Coronary artery (tissue), 2 donors: ENCODE data around the gene CYB561A3.
"Not testable (repeated sequence)": the region's sequence is repeated elsewhere in the genome, so short reads cannot be mapped to it uniquely, and the experiment has no call there.

ENCODE experiments used
- DNase-seq: peaks from one replicate; pipeline ENCODE4 v3.0.0-alpha.2; 2017; ENCODE audit warnings: low spot score
- H3K27ac ChIP-seq, 2 donors: fragments of 200-600 bp; sonication (generic); one replicate each; pipeline ENCODE4 v1.5.1; 2016 to 2019
- H3K4me3 ChIP-seq: fragments of 200-600 bp; sonication (generic); 2 replicates; pipeline ENCODE4 v1.5.1; 2016; ENCODE audit warnings: mild to moderate bottlenecking, moderate library complexity
- TF ChIP-seq, protein P1 (sequence below): fragments of 200-600 bp; sonication (generic); IDR thresholded peaks from one replicate; pipeline ENCODE4 v1.5.1; 2019; ENCODE audit warnings: antibody characterized with exemption

CYB561A3 gene

DNA sequence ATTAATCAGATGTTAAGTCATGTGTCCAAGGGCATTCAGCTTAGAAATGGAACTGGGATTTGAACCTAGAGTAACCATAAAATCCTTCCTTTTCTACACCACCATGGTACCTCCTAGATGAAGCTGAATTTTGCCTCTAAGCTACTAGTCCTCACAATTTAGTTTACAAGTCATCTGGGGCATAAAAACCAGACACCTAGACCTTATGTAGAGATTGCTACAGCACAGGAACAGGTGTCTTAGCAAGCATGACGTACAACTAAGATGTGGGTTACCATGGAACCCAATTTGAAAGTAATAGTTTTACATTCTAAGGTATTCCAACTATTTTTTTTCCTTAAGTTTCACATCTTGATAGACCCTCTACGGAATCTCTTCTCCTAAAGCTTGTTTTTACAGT, 39.9 kb upstream of the CYB561A3 start:
- no peak overlapping the region for H3K27ac ChIP-seq
- TF ChIP-seq, protein P1, sequence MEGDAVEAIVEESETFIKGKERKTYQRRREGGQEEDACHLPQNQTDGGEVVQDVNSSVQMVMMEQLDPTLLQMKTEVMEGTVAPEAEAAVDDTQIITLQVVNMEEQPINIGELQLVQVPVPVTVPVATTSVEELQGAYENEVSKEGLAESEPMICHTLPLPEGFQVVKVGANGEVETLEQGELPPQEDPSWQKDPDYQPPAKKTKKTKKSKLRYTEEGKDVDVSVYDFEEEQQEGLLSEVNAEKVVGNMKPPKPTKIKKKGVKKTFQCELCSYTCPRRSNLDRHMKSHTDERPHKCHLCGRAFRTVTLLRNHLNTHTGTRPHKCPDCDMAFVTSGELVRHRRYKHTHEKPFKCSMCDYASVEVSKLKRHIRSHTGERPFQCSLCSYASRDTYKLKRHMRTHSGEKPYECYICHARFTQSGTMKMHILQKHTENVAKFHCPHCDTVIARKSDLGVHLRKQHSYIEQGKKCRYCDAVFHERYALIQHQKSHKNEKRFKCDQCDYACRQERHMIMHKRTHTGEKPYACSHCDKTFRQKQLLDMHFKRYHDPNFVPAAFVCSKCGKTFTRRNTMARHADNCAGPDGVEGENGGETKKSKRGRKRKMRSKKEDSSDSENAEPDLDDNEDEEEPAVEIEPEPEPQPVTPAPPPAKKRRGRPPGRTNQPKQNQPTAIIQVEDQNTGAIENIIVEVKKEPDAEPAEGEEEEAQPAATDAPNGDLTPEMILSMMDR: no peak
- no peak overlapping the region for H3K4me3 ChIP-seq
- DNase-seq: no peak

DNA sequence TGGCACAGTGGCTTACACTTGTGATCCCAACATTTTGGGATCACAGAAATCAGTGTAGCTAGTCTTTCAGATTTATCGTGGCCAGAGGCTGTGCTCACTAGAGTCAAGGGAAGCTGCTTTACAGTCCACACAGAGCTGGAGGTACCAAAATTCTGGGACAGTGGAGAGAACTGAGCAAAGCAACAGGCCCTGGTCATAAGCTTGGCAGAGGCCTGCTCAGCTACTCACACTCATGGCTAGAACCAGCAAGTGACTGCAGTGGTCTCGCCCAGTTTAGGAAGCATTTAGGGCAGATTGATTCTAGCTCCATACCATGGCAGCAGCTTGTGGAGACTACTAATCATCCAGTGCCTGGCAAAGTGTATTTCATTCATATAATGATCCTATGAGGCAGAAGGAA, 39.5 kb upstream of the CYB561A3 start:
- H3K4me3 ChIP-seq: no peak overlapping the region
- TF ChIP-seq, protein P1: no peak
- no peak overlapping the region for H3K27ac ChIP-seq
- no peak for DNase-seq

DNA sequence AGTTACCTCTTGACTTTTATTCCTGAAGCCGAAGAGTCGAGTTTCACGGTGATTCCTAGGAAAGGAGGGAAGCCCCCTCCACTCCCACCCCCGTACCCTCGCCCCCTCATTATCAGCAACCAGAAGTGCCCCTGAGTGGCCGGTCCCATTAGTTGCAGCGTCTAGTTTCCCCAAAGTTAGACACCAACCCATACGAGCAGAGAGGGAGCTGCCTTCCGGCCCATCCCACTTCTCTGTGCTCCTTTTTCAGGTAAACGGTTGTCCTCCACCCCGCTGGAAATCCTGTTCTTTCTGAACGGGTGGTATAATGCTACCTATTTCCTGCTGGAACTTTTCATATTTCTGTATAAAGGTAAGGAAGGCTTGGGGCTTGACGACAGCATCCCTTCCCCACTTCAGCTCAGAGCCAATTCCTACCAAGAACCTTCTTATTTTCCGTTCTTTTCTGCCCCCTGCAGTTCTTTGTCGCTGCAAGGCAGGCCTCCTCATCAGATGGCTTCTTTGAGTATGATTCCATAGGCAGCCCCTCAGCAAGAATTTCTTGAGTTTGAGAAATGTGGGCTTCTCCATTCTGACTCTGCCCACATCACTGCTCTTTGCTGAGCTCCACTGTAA, 31.4 kb upstream of the CYB561A3 start:
- peak overlapping the region; percentile 82 for H3K4me3 ChIP-seq
- peak overlapping the region; percentile 57 to 84 for H3K27ac ChIP-seq
- no peak for DNase-seq
- TF ChIP-seq, protein P1: no peak

DNA sequence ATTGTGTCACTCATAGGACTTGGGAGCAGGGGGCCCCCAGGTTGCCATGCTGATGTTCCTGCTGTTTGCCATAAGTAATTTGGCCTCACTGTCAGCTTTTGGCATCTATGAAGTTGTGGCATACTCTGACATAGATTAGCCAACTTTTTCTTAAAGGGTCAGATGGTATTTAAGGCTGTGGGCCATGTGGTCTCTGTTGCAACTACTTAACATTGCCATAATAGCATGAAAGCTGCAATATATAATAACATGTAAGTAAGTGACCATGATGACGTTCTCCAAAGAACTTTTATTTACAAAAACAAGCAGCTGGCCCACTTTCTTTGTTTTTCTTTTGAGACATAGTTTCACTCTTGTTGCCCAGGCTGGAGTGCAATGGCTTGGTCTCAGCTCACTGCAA, 28.5 kb upstream of the CYB561A3 start:
- DNase-seq: no peak
- TF ChIP-seq, protein P1: no peak

DNA sequence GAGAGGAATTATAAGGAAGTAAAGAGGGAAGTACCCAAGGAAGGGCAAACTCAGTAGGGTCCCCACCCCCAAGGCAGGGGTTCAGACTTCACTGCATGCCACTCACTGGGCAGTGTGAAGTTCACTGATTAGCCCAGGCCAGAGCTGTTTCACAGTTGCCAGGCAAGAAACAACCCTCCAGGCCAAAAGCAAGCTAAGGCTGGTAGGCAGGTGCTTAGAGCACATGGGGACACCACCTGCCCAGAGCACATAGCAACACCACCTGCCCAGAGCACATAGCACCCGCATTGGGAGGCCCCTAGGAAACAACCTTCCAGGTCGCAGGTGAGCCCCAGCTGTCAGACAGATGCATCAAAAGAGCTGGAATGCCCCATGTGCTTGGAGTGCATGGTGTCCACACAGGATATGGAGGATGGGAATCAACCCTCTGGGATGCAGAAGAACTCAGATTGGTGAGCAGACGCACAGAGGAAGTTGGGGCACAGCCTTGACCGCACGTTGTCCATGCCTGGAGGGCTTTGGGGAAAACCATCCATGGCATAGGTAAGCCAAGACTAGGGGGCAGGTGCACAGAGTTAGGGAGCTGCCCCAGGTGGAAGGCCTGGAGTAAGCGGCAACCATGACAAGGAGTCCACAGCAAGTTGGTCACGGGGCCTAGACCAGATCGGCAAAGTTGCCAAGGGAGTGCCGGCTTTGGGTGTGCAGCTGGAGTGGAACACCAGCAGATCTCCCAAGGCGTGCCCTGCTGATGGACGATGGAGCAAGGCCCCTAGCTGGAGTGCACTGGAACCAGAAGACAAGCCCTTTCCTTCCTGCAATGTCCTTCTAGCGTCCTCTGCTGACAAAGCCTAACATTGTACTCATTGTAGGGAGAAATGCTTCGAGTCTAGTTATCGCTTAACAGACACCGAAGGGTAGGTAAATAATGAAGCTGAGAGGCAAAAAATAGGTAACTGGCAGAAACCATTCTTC, 22.9 kb upstream of the CYB561A3 start:
- TF ChIP-seq, protein P1: no peak
- Histone ChIP-seq H3K4me3 (no peak overlapping the region), H3K27ac (no peak overlapping the region)
- no peak for DNase-seq

More for the DNA sequence above, 28.5 kb upstream of the CYB561A3 start:
- no peak overlapping the region for H3K4me3 ChIP-seq
- no peak overlapping the region for H3K27ac ChIP-seq

DNA sequence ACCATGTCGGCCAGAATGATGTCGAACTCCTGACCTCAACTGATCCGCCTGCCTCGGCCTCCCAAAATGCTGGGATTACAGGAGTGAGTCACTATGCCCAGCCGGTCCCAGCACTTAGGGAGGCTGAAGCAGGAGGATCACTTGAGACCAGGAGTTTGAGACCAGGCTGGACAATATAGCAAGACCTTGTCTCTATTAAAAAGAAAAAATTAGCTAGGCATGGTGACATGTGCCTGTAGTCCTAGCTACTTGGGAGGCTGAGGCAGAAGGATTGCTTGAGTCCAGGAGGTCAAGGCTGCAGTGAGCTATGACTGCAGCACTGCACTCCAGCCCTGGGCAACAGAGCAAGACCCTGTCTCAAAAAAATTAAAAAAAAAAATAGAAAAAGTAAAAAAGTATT, 22.2 kb upstream of the CYB561A3 start:
- H3K4me3 ChIP-seq, DNase-seq, H3K27ac ChIP-seq: not testable (repeated sequence)

DNA sequence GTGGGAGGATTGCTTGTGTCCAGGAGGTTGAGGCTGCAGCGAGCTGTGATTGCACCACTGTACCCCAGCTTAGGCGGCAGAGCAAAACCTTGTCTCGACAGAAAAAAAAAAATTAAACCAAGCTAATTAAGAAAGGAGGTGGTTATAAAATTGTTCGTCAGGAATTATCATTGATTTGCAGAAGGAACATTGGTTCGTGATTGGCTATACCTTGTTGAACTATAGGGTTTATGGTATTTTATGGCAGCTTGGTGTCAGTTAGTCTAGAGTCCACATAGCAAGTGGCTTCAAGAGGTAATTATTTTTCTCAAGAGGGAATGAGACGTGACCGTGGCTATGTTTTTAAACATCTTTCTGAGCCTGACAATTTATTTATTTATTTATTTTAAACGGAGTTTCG, 19.2 kb upstream of the CYB561A3 start:
- TF ChIP-seq, protein P1: no peak
- H3K27ac ChIP-seq: no peak overlapping the region
- no peak overlapping the region for H3K4me3 ChIP-seq
- no peak for DNase-seq
